Measurements from ENCODE around the gene ATMIN.

The ATMIN gene

GRCh38 chr16:81006211-81006812, 29.3 kb upstream of the ATMIN start:
- peak; percentile 49 to 55 for DNase-seq (ENCODE audit: low read depth in 2 of 2)

- DNase-seq (ENCODE audit: low read depth in 2 of 2) = peak; percentile 94 to 97
These were observed 28.6 kb upstream of the ATMIN start, which contains the start of the genes CENPN and CMC2 for GRCh38 chr16:81006813-81007695. Gene CENPN, plus strand, starts transcription at chr16:81007214. Its CDS starts 4,726 bp downstream, at chr16:81011940. Gene CMC2, minus strand, starts transcription at chr16:81006885. Its CDS starts 9,491 bp downstream, at chr16:80997394.

- no peak for DNase-seq (ENCODE audit: low read depth in 2 of 2)
These were observed 27.2 kb upstream of the ATMIN start for GRCh38 chr16:81008505-81008789.

- no peak for DNase-seq (ENCODE audit: low read depth in 2 of 2)
These were observed 22.7 kb upstream of the ATMIN start for GRCh38 chr16:81012974-81013373.

GRCh38 chr16:81014672-81015071, 21.0 kb upstream of the ATMIN start:
- no peak for DNase-seq (ENCODE audit: low read depth in 2 of 2)

GRCh38 chr16:81018496-81018895, 17.1 kb upstream of the ATMIN start:
- no peak for DNase-seq (ENCODE audit: low read depth in 2 of 2)

- no peak for DNase-seq (ENCODE audit: low read depth in 2 of 2)
These were observed 9.2 kb upstream of the ATMIN start for GRCh38 chr16:81026429-81026828.

- DNase-seq (ENCODE audit: low read depth in 2 of 2) = no peak
These were observed 5.6 kb upstream of the ATMIN start for GRCh38 chr16:81029930-81030604.

- DNase-seq (ENCODE audit: low read depth in 2 of 2) = no peak
These were observed 521 bp downstream of the ATMIN start for GRCh38 chr16:81035975-81036750.

GRCh38 chr16:81036751-81037350, 1.2 kb downstream of the ATMIN start:
- no peak for DNase-seq (ENCODE audit: low read depth in 2 of 2)

- DNase-seq (ENCODE audit: low read depth in 2 of 2) = no peak
These were observed 4.5 kb downstream of the ATMIN start for GRCh38 chr16:81040131-81040530.

- DNase-seq (ENCODE audit: low read depth in 2 of 2) = no peak
These were observed 5.2 kb downstream of the ATMIN start for GRCh38 chr16:81040842-81041241.

GRCh38 chr16:81041696-81042095, 6.1 kb downstream of the ATMIN start:
- DNase-seq (ENCODE audit: low read depth in 2 of 2) = no peak

- DNase-seq (ENCODE audit: low read depth in 2 of 2) = no peak
These were observed 7.2 kb downstream of the ATMIN start for GRCh38 chr16:81042821-81043220.

GRCh38 chr16:81053761-81054160, 18.1 kb downstream of the ATMIN start:
- DNase-seq (ENCODE audit: low read depth in 2 of 2) = no peak

- no peak for DNase-seq (ENCODE audit: low read depth in 2 of 2)
These were observed 25.1 kb downstream of the ATMIN start for GRCh38 chr16:81060576-81061306.

GRCh38 chr16:81061307-81061640, 25.6 kb downstream of the ATMIN start:
- no peak for DNase-seq (ENCODE audit: low read depth in 2 of 2)

GRCh38 chr16:81061871-81062608, 26.4 kb downstream of the ATMIN start:
- DNase-seq (ENCODE audit: low read depth in 2 of 2) = no peak

- DNase-seq (ENCODE audit: low read depth in 2 of 2) = no peak
These were observed 31.0 kb downstream of the ATMIN start for GRCh38 chr16:81066681-81067080.

GRCh38 chr16:81067166-81067565, 31.5 kb downstream of the ATMIN start:
- no peak for DNase-seq (ENCODE audit: low read depth in 2 of 2)

Data from stimulated activated CD8-positive, alpha-beta memory T cell treated with anti-CD3 and anti-CD28 coated beads, Interleukin-15, amount 100 ng/mL, for 4 hours (primary cell).